GM12878 (cell line): Measurements from ENCODE around the gene GHRH.

Experiments
- EZH2 ChIP-seq: IDR thresholded peaks from 2 replicates; pipeline ENCODE4 v1.6.1; 2012; ENCODE audit warnings: low read depth, mild to moderate bottlenecking, control low read depth, inconsistent platforms, low read length, borderline replicate concordance; ENCODE audit not compliant: control insufficient read depth
- GABPA ChIP-seq: IDR thresholded peaks from 2 replicates; pipeline ENCODE4 v1.6.1; 2014; ENCODE audit warnings: antibody characterized with exemption, low read depth, mild to moderate bottlenecking, inconsistent platforms
- HCFC1 ChIP-seq: fragments of 150-350 bp; IDR thresholded peaks from 2 replicates; pipeline ENCODE4 v1.6.1; 2014; ENCODE audit warnings: low read length
- IKZF1 ChIP-seq: fragments of 450-650 bp; conservative IDR thresholded peaks from 2 replicates; pipeline ENCODE4 v1.6.1; 2017; ENCODE audit warnings: antibody characterized with exemption, mild to moderate bottlenecking
- MEF2A ChIP-seq: IDR thresholded peaks from 2 replicates; pipeline ENCODE4 v1.6.1; 2011; ENCODE audit warnings: low read depth, mild to moderate bottlenecking, low read length, moderate library complexity; ENCODE audit not compliant: insufficient read depth
- NFYB ChIP-seq: IDR thresholded peaks from 2 replicates; pipeline ENCODE4 v1.6.1; 2011; ENCODE audit warnings: low read depth, mild to moderate bottlenecking, low read length, improper control_type of control experiment, moderate library complexity; ENCODE audit not compliant: insufficient read depth
- RAD51 ChIP-seq: fragments of 450-650 bp; IDR thresholded peaks from 2 replicates; pipeline ENCODE4 v1.6.1; 2016; ENCODE audit warnings: moderate library complexity, mild to moderate bottlenecking, inconsistent platforms
- TCF3 ChIP-seq: IDR thresholded peaks from 2 replicates; pipeline ENCODE4 v1.6.1; 2012; ENCODE audit warnings: low read depth, mild to moderate bottlenecking, low read length, borderline replicate concordance; ENCODE audit not compliant: insufficient read depth
- ZBTB40 ChIP-seq: fragments of 450-650 bp; IDR thresholded peaks from 2 replicates; pipeline ENCODE4 v1.6.1; 2016; ENCODE audit warnings: mild to moderate bottlenecking, moderate library complexity, borderline replicate concordance
- TF ChIP-seq, protein P1 (sequence below), 3 experiments: IDR thresholded peaks in 2 of 3; conservative IDR thresholded peaks in 1 of 3; 2 replicates each; pipeline ENCODE4 v1.5.1; 2011; ENCODE audit warnings: low read depth in 3 of 3, low read length in 3 of 3, mild to moderate bottlenecking in 3 of 3, control low read depth in 2 of 3, moderate library complexity in 2 of 3, inconsistent platforms in 1 of 3, mixed read lengths in 1 of 3; ENCODE audit not compliant: control insufficient read depth in 2 of 3, insufficient read depth in 1 of 3; ENCODE audit errors: extremely low read depth in 1 of 3
- TF ChIP-seq, protein P2 (sequence below): IDR thresholded peaks from 2 replicates; pipeline ENCODE4 v1.6.1; 2011; ENCODE audit warnings: borderline replicate concordance, low read depth, mild to moderate bottlenecking, moderate library complexity, mixed read lengths, low read length; ENCODE audit not compliant: insufficient read depth; ENCODE audit errors: extremely low read length

DNA sequence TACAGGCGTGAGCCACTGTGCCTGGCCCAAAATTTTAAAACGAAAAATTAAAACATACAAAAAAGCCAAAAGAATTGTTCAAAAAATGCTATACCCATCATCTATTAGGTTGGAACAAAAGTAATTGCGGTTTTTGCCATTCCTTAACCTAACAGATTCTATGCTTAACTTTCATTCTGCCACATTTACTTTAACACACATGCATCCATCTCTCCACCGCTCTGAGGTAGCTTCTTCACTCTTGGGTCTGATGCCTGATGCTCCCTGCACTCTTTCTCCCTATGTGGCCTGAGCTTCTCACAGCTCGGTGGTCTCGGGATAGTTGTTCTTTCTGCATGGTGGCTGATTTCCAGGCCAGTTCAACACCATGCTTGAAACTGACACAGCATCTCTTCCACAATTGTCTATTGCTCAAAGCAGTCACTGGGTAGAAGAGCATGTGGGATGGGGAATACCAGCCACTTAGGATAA, 23.1 kb upstream of the GHRH start:
- no peak for TF ChIP-seq RAD51
- TF ChIP-seq MEF2A, result no peak
- TF ChIP-seq GABPA, result no peak
- TF ChIP-seq IKZF1, result no peak
- no peak for TF ChIP-seq ZBTB40
- TF ChIP-seq, protein P1, sequence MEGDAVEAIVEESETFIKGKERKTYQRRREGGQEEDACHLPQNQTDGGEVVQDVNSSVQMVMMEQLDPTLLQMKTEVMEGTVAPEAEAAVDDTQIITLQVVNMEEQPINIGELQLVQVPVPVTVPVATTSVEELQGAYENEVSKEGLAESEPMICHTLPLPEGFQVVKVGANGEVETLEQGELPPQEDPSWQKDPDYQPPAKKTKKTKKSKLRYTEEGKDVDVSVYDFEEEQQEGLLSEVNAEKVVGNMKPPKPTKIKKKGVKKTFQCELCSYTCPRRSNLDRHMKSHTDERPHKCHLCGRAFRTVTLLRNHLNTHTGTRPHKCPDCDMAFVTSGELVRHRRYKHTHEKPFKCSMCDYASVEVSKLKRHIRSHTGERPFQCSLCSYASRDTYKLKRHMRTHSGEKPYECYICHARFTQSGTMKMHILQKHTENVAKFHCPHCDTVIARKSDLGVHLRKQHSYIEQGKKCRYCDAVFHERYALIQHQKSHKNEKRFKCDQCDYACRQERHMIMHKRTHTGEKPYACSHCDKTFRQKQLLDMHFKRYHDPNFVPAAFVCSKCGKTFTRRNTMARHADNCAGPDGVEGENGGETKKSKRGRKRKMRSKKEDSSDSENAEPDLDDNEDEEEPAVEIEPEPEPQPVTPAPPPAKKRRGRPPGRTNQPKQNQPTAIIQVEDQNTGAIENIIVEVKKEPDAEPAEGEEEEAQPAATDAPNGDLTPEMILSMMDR (IDR thresholded peaks at IDR 0.05 in 2 of 3, conservative IDR thresholded peaks at IDR 0.05 in 1 of 3; ENCODE audit: control insufficient read depth in 2 of 3, extremely low read depth in 1 of 3, insufficient read depth in 1 of 3, low read depth in 3 of 3, low read length in 3 of 3), result no peak
- TF ChIP-seq EZH2, result no peak
- no peak for TF ChIP-seq NFYB
- no peak for TF ChIP-seq TCF3
- no peak for TF ChIP-seq HCFC1
- TF ChIP-seq, protein P2, sequence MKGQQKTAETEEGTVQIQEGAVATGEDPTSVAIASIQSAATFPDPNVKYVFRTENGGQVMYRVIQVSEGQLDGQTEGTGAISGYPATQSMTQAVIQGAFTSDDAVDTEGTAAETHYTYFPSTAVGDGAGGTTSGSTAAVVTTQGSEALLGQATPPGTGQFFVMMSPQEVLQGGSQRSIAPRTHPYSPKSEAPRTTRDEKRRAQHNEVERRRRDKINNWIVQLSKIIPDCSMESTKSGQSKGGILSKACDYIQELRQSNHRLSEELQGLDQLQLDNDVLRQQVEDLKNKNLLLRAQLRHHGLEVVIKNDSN, result no peak
